DND-41 (cell line): ENCODE measurements around the gene USP12.

Experiments
- ATAC-seq: fragments of 200-7000 bp; cut with Tn5 transposase; 3 replicates; pipeline ENCODE4 v1.9.1; 2021; ENCODE audit warnings: low read depth; ENCODE audit not compliant: insufficient read depth
- DNase-seq: peaks from one replicate; pipeline ENCODE4 v3.0.0-alpha.2; 2020
- H2AFZ ChIP-seq: 2 replicates; pipeline ENCODE4 v1.6.0; 2012; ENCODE audit warnings: low read depth, low read length
- H3K27ac ChIP-seq: 2 replicates; pipeline ENCODE4 v1.5.1; 2012; ENCODE audit warnings: low read length, inconsistent platforms
- H3K27me3 ChIP-seq: fragments of 200-600 bp; sonication (generic); 2 replicates; pipeline ENCODE4 v1.6.0; 2012; ENCODE audit warnings: low read length, mild to moderate bottlenecking, inconsistent platforms; ENCODE audit not compliant: insufficient read depth, poor library complexity
- H3K36me3 ChIP-seq: 2 replicates; pipeline ENCODE4 v1.5.1; 2012; ENCODE audit warnings: low read length, inconsistent platforms; ENCODE audit not compliant: insufficient read depth
- H3K4me1 ChIP-seq: 2 replicates; pipeline ENCODE4 v1.5.1; 2012; ENCODE audit warnings: mild to moderate bottlenecking, low read length; ENCODE audit not compliant: insufficient read depth
- H3K4me2 ChIP-seq: 2 replicates; pipeline ENCODE4 v1.6.0; 2012; ENCODE audit warnings: mild to moderate bottlenecking, moderate library complexity, low read length, inconsistent platforms; ENCODE audit not compliant: insufficient read depth
- H3K4me3 ChIP-seq, 2 experiments: fragments of 200-600 bp in 1 of 2; shearing (Covaris generic) in 1 of 2; 2 replicates each; pipeline ENCODE4 v1.5.1; 2012 to 2016; ENCODE audit warnings: inconsistent platforms in 2 of 2, low read length in 2 of 2, mild to moderate bottlenecking in 2 of 2, low read depth in 1 of 2, moderate library complexity in 1 of 2
- H3K79me2 ChIP-seq: 2 replicates; pipeline ENCODE4 v1.6.0; 2012; ENCODE audit warnings: low read length, inconsistent platforms; ENCODE audit not compliant: insufficient read depth
- H3K9ac ChIP-seq: 2 replicates; pipeline ENCODE4 v1.6.0; 2012; ENCODE audit warnings: low read depth, mild to moderate bottlenecking, inconsistent platforms, low read length, moderate library complexity
- H3K9me3 ChIP-seq: 2 replicates; pipeline ENCODE4 v1.5.1; 2012; ENCODE audit warnings: low read length, moderate library complexity, mild to moderate bottlenecking, inconsistent platforms; ENCODE audit not compliant: insufficient read depth, severe bottlenecking
- H4K20me1 ChIP-seq: 2 replicates; pipeline ENCODE4 v1.6.0; 2012; ENCODE audit warnings: low read length; ENCODE audit not compliant: insufficient read depth
- CTCF ChIP-seq: IDR thresholded peaks from 2 replicates; pipeline ENCODE4 v1.5.1; 2012; ENCODE audit warnings: borderline replicate concordance, low read length, moderate library complexity, mild to moderate bottlenecking; ENCODE audit not compliant: poor library complexity, severe bottlenecking; ENCODE audit errors: extremely low read depth
- EZH2 ChIP-seq: IDR thresholded peaks from 3 replicates; pipeline ENCODE4 v1.6.1; 2012; ENCODE audit warnings: borderline replicate concordance, low read depth, mild to moderate bottlenecking, moderate library complexity, low read length, inconsistent platforms; ENCODE audit not compliant: severe bottlenecking

USP12 gene

GRCh38 chr13:27177852-27178251 lies 6.2 kb upstream of the USP12 start:
- no peak overlapping the region for H3K9ac ChIP-seq
- H3K9me3 ChIP-seq: no peaks in the 10 kb centered on the region
- H4K20me1 ChIP-seq: no peaks in the 10 kb centered on the region
- no peak overlapping the region for H3K4me2 ChIP-seq
- H3K79me2 ChIP-seq: no peaks in the 10 kb centered on the region
- no peak for DNase-seq
- H3K27me3 ChIP-seq: peaks cover 5% of the 10 kb centered on the region
- H3K4me1 ChIP-seq: peaks cover 2% of the 10 kb centered on the region; the same call in 1 of the 2 replicates
- TF ChIP-seq CTCF: no peak
- no peak for TF ChIP-seq EZH2
- H3K27ac ChIP-seq: no peak overlapping the region
- H2AFZ ChIP-seq: no peak overlapping the region
- no peak for ATAC-seq
- H3K4me3 ChIP-seq: no peak overlapping the region
- H3K36me3 ChIP-seq: no peaks in the 10 kb centered on the region

- Histone ChIP-seq H3K9ac (no peak overlapping the region), H4K20me1 (no peaks in the 10 kb centered on the region), H3K4me2 (no peak overlapping the region), H3K27ac (no peak overlapping the region), H3K79me2 (no peaks in the 10 kb centered on the region), H3K27me3 (peaks cover 5% of the 10 kb centered on the region), H3K9me3 (no peaks in the 10 kb centered on the region), H3K36me3 (no peaks in the 10 kb centered on the region), H3K4me3 (no peak overlapping the region), H2AFZ (no peak overlapping the region), H3K4me1 (peaks cover 10% of the 10 kb centered on the region)
- DNase-seq (no peak), ATAC-seq (no peak)
- no peak for TF ChIP-seq CTCF
- no peak for TF ChIP-seq EZH2
Observed at GRCh38 chr13:27176470-27177410, 5.1 kb upstream of the USP12 start.

GRCh38 chr13:27174766-27175455 lies 3.3 kb upstream of the USP12 start:
- Histone ChIP-seq H3K4me2 (no peak overlapping the region), H3K79me2 (peaks cover 13% of the 10 kb centered on the region), H3K27ac (no peak overlapping the region), H3K9me3 (no peaks in the 10 kb centered on the region), H4K20me1 (peaks cover under 1% of the 10 kb centered on the region; the same call in 1 of the 2 replicates), H3K4me3 (no peak overlapping the region), H3K27me3 (peaks cover 2% of the 10 kb centered on the region), H3K4me1 (peaks cover 17% of the 10 kb centered on the region), H2AFZ (no peak overlapping the region), H3K36me3 (no peaks in the 10 kb centered on the region), H3K9ac (no peak overlapping the region)
- no peak for ATAC-seq
- no peak for DNase-seq
- TF ChIP-seq CTCF (no peak), EZH2 (no peak)
